NCI-H1417 treated with DMSO at 0.1 percent for 48 hours (cell line): Measurements from ENCODE around the gene SCNN1B.
"Not testable (repeated sequence)": the region's sequence is repeated elsewhere in the genome, so short reads cannot be mapped to it uniquely, and the experiment has no call there.

ENCODE experiments used
- DNase-seq: peaks from one replicate; lab custom pipeline; 2025; lab: John Stamatoyannopoulos, UW

Gene SCNN1B

DNA sequence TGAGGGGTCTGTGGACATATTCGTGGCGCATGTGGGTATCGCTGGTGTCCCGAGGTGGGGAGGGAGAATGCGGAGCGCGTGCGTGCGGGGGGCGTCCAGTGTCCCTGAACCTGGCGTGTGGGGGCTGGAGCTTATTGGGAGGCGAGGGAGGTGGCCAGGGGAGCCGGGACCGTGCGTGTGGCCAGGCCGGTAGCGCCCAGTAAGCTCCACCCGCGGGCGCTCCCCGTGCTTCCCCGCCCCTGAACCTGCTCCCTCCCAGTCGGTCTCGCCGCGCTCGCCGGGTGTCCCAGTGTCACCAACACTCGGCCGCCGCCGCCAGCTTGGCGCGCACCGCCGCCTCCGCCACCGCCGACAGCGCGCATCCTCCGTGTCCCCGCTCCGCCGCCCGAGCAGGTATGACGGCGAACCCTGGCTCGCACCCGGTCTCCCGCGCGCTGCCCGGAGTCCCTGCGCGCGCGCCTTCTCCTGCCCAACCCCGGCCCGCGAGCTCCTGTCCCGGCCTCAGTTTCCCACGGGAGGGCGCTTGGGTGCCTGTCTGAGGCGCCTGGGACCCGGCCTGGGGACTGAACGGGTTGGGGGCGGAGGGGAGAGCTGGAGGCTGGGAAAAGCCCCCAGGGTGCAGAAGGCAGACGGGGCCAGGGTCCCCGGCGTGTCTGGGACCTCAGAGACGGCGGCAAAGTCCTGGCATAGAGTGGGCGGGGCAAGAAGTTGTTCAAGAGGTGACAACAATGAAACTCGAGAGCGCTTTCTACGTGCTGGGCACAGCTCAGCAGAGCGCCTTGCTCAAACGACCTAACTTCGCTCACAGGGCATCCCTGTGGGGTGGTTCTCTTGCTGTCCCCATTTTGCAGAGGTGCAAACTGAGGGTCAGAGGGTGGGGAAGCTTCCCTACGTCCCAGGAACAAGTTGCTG is at the start of gene SCNN1B:
SCNN1B (plus strand) TSS at position 258 of the 912 bp plus-strand sequence. CDS start 46,298 bp downstream, outside the sequence.
- DNase-seq, result peak; percentile 10

DNA sequence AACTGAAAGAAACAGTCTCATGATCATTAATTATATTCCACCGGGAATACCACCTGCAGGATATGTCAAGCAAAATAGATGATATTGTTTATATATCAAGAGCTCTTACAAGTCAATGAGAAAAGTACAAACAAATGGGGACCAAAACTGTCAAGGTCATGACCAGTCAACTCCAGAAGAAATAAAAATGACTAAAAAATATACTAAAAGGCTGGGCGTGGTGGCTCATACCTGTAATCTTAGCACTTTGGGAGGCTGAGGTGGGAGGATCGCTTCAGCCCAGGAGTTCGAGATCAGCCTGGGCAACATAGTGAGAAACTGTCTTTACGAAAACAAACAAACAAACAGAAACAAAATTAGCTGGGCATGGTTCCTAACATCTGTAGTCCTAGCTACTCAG is 49.8 kb upstream of the SCNN1B start:
- no peak for DNase-seq

GRCh38 chr16:23253650-23254049 is 48.5 kb upstream of the SCNN1B start:
- not testable (repeated sequence) for DNase-seq

GRCh38 chr16:23254338-23254737 is 47.8 kb upstream of the SCNN1B start:
- no peak for DNase-seq

DNA sequence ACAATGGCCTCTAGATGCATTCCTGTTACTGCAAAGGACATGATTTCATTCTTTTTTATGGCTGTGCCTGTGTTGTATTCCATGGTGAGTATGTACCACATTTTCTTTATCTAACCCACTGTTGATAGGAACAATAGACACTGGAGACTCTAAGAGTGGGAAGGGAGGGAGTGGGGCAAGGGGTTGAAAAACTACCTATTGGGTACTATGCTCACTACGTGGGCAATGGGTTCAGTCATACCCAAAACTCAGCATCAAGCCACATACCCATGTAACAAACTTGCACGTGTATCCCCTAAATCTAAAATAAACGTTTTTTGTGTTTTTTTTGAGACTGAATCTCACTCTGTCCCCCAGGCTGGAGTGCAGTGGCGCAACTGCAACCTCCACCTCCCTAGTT is 47.1 kb upstream of the SCNN1B start:
- no peak for DNase-seq

DNA sequence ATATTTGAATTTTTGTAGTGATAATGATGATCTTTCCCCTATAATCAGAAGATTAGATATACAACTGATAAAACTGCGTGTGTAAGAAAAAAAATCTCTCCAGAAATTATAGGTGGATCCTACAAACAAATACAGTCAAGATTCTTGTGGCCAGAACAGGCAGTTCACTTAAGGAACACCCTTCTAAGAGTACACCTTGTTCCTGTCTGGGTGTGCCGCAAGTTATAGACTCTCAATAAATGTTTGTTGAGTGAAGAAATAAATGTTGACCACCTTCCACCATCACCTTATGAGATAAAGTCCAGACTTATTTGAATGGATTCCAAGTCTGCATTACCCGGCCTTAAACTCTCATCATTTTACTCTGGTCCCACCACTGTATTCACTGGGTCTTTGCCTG is 45.7 kb upstream of the SCNN1B start:
- DNase-seq, result no peak

- no peak for DNase-seq
Observed at GRCh38 chr16:23257682-23258081, 44.4 kb upstream of the SCNN1B start.

DNA sequence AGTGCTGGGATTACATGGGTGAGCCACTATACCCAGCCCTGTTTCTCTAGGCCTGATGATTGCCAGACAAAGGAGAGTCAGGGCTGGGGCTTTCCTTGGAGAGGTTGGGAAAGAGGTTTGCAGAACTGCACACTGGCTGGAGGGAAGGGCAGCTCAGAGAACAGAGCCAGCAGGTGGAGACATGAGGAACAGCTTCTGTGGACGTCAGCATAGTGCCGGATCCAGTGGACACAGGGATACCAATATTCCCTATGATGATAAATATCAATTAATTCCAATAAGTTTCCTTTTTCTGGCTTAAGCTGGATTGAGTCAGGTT is 43.2 kb upstream of the SCNN1B start:
- no peak for DNase-seq

- no peak for DNase-seq
Observed at GRCh38 chr16:23267647-23268046, 34.5 kb upstream of the SCNN1B start.

DNA sequence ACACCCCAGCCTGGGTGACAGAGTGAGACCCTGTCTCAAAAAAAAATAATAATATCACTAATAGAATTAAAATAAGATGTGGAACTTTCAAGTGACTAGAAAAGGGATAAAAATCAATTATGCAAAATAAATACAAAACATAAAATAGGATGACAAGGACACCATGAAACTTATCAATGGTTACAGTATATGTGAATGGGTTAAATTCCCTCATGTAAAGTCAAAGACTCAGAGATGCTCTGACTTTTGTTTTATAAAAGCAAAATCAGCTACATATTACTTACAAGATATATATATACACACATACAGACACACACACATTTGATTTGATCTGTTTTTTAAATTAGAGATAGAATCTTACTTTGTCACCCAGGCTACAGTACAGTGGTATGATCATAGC is 33.5 kb upstream of the SCNN1B start:
- DNase-seq, result no peak

DNA sequence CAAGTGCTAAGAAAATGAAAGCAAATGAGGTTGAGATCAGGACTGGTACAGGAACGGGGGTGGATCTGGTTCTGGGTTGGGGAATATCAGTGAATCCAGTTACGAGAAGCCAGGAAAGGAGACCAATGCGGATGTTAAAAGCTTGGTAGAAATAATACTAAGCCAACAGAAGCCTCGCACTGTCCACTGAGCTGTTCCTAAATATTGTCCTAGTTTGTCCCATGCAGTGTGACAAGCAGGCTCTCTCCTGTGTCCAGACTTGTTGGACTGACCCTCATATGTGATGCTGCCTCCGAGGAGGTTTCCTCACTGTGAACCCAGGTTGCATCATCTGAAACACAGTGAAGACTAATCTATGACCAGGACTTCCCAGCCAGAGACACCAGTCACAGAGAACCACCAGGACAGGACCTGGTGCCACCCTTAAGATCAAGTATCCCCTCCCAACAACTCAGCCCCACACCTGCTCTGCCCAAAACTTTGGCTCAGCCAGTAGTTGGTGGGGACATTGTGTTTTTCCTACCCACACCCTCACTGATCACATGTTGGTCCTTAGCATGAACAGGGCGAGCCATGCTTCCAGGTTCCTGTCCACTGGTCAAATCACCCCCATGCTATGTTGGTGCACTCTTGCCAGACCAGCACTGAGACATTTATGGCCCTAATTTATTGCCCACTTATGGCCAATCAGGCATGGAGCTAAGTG is 32.7 kb upstream of the SCNN1B start:
- DNase-seq, result no peak

DNA sequence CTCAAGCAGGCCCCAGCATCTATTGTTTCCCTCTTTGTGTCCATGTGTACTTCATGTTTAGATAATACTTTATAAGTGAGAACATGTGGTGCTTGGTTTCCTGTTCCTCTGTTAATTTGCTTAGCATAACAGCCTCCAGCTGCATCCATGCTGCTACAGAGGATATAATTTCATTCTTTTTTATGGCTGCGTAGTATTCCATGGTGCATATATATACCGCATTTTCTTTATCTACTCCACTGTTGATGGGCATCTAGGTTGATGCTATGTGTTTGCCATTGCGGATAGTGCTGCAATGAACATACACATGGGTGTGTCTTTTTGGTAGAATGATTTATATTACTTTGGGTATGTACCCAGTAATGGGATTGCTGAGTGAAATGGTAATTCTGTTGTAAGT is 31.4 kb upstream of the SCNN1B start:
- DNase-seq, result no peak

GRCh38 chr16:23274968-23275367 is 27.1 kb upstream of the SCNN1B start:
- no peak for DNase-seq

GRCh38 chr16:23276821-23277220 is 25.3 kb upstream of the SCNN1B start:
- no peak for DNase-seq

DNA sequence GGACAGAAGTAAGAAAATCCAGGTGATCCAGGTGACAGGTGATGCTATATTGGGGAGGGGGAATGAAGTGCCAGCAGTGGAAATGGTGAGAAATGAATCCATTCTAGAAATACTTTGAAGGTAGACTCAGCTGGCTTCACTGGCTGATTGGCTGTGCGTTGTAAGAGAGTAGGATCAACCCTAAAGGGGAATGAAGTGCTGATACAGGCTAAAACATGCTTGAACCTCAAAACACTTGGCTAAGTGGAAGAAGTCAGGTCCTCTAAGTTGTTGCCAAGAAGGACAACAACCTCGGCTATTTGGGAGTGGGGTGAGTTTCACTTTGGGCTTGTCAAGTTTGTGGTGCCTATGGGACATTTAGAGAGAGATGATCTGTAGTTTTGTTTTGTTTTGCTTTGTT is 24.1 kb upstream of the SCNN1B start:
- no peak for DNase-seq

DNA sequence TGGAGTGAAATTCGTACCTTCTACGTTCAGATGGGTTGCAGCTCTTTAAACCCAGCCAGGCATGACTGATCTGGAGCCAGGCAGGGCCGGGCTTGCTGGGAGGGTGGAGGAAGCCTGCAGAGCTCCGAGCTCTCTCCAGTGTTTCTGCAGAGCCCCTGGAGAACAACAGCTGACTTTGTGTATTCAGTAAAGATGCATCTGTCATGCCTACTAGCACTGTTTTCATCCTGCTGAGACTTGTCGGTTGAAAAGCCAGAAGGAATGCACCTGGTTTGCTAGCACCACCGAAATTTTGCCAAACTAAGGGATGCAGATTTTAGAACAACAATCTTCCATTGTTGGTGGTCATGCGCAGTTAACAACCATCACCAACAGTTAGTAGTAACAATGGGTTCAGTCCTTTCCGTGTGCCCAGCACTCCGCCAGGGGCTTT is 22.4 kb upstream of the SCNN1B start:
- DNase-seq, result peak; percentile 77

- DNase-seq, result peak; percentile 47
Observed at GRCh38 chr16:23280483-23280967, 21.6 kb upstream of the SCNN1B start.

DNA sequence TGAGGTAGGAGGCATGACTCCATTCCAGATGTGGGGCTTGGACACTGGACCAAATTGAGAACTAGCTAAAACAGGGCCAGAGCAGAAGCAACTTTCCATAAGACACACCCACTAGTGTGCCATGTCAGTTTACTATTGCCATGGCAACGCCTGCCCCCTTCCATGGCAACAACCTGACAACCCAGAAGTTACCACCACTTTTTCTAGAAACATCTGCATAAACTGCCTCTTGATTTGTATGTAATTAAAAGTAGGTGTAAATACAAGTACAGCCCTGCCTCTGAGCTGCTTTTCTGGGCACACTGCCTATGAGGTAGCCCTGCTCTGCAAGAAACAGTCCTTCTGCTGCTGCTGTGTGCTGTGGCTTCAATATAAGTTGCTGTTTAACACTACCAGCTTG is 19.5 kb upstream of the SCNN1B start:
- no peak for DNase-seq

- no peak for DNase-seq
Observed at GRCh38 chr16:23283571-23283970, 18.5 kb upstream of the SCNN1B start.

DNA sequence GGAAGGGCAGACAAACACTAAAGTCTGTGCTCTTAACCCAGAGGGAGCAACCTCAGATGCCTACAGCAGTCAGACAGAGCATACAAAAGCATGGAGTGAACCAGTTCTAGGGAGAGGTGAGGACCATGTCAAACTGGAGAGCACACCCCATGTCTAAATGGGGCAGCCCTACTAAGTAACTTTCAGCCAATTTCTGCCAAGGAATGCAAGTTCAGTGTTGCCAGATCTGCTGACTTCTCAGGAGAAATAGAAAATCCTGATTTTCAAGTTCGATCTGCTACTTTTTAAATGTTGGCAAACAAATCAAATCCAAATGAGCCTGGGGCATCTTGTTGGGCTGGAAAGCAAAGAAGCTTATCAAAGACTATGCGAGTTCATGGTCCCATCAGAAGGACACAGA is 17.5 kb upstream of the SCNN1B start:
- DNase-seq, result no peak

GRCh38 chr16:23286131-23286532 is 16.0 kb upstream of the SCNN1B start:
- DNase-seq, result no peak

DNA sequence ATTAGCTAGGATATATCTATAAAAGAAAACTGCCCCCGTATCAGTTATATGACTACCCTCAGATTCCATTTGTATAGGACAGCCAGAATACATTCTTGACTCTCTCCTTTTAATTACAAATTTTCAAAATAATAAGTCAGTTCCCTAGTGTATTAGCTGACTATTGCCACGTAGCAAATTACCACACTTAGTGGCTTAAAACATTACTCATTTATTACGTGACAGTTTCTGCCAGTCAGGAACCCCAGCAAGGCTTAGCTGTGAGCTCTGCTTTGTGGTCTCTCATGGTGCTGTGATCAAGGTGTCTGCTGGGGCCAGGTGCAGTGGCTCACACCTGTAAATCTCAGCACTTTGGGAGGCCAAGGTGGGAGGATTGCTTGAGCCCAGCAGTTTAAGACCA is 13.9 kb upstream of the SCNN1B start:
- DNase-seq, result no peak
